HG03175 (cell line): ENCODE results near the gene RHBDD3.

Source experiments
- ATAC-seq: cut with Tn5 transposase; IDR thresholded peaks from one replicate; pipeline ENCODE4 v1.9.1; 2021; ENCODE audit warnings: mild to moderate bottlenecking, moderate library complexity; ENCODE audit not compliant: unreplicated experiment

The RHBDD3 gene

DNA sequence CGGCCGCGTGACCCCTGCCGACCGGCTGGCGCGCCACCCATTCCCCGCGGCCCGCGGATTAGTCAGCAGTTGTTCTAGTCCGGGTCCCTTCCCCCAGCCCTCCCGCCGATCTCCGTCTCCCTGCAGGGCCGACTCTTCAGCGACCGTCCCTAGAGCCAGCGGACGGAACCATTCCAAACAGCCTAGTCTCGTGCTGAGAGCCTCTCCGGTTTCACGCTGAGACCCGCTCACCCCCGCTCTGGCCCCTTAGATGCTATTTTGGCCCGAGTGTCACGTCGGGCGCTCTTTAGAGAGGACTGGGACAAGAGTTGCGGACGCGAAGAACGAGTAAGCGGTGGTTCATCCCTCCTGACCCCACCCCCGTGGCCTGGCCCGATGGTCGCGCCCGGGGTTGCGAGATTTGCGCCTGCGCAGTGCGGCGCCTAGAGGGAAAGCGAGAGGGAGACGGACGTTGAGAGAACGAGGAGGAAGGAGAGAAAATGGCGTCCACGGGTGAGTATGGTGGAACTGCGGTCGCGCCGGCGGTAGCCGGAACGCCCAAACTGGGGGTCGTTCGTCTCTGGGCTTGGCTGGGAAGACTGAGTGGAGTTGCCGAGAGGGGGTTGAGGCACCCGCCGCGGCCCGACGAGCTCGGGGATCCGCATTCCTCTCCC, at the start of gene RHBDD3, which contains the start of gene EWSR1:
Gene RHBDD3 (minus strand): TSS at position 124 of the 653 bp plus-strand sequence. CDS start 2,355 bp downstream, outside the sequence.
Gene EWSR1 (plus strand): TSS at position 411 of the 653 bp plus-strand sequence. CDS start 69 bp downstream, at position 480.
- peak; percentile 85 for ATAC-seq

- ATAC-seq = no peak
Measured at GRCh38 chr22:29316141-29316828, 48.5 kb upstream of the RHBDD3 start.

DNA sequence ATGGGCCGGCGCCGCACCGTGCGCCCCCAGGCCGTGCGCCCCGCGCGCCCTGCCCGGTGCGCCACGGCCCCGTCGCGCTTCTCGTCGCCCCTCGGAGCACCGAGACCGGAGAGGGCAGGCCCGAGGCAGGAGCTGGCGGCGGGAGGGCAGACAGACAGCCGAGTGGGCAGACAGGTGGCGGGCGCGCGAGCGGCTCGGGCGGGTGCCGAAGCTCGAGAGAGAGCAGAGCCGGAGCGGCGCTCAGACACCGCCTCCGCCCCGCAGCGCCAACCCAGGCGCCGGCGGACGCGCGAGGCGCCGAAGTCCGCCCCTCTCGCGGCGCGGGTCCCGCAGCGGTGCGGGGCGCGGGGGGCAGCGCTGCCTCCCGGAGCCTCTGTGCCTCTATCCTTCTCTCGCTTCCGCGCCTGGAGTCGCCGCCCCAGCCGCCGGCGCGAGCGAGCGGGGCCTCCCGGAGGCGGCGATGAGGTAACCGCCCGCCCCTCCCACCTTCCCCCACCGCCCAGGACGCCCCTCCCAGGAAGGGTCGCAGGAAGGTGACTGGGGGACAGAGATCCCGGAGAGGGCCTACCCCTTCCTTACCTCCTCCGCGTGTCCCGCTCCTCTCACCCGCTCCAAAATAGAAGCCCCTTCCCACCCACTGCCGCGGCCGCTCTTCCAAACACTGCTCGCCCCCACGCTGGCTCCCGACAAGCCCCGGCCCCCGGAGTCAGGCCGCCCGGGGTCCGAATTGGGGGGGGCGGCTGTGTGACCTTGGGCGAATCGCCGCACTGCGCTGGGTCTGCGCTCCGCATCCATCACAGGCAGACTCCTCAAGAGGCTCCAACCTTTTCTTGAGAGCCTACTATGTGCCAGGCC, 47.7 kb upstream of the RHBDD3 start, which contains the start of gene RASL10A:
Gene RASL10A (minus strand): TSS at position 412 of the 855 bp plus-strand sequence. CDS start 451 bp downstream, outside the sequence.
- ATAC-seq = no peak

DNA sequence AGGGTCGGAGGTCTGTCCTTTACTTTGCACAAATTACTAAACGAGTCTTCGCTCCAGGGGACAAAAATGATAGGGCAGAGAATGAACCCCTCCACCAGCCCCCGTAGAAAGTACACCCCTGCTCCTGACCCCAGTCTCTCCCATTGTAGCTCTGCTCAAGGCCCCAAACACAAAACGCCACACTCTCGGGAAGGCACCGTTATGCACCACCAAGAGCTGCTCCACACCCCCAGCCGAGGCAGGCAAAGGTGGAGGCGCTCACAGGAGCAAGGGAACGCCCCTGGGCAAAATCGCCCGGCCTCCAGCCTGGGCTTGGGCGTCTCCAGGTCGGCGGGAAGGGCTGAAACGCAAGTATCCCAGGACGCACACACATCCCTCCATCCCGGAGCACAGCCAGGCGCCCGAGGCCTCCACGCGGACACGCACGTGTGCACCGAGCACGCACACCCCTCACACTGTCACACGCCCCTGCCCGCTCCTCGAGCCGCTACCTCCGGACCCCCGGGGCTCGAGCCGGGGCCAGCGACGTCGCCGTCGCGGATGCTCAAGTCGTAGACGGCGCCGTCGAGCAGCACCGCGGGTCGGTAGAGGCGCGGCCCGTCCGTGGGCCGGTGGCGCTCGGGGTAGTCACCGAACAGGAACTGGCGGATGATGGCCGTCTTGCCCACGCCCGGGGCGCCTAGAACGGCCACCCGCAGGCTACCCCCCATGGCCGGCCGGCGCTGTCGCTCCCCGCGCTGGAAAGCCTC, 46.9 kb upstream of the RHBDD3 start:
- no peak for ATAC-seq

DNA sequence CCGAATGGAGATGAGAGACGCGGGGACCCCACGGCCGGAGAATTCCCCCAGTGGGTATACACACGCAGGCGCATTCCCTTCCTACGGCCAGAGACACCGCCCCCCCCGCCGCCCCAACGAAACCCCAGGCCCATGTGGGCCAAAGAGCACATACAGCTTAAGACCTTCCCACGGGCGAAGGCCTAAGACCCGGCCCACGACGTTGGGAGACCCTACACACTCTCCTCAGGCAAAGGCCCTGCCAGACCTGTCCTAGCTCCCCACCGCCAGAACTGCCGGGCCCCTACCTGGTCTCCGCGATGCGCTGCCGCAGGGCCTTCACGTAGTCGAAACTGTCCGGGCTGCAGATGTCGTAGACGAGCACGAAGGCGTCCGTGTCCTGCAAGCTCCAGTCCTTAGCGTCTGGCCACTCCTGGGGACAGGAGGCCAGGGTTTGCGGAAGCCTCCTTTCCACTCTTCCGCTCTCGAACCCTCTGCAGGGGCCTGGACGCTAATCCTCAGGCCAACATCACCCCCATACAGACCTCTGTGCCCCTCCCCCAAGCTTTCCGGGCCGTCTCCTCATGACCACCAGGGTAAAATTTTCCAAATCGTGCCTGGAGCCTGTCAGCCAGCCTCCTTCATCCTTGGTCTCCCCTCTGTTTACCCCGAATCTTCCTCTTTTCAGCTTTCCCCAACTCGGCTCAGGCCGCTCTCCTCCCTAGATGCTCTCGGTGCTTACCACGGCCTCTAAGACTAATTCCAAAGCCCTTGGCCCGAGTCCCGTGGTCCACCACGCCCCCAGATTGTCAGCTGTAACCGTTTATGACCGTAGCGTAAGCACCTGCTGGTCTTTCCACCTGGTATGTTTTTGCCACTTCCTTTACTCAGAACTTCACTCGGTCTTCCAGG, 46.0 kb upstream of the RHBDD3 start:
- no peak for ATAC-seq

- ATAC-seq = no peak
Measured at GRCh38 chr22:29313126-29313575, 45.4 kb upstream of the RHBDD3 start.

DNA sequence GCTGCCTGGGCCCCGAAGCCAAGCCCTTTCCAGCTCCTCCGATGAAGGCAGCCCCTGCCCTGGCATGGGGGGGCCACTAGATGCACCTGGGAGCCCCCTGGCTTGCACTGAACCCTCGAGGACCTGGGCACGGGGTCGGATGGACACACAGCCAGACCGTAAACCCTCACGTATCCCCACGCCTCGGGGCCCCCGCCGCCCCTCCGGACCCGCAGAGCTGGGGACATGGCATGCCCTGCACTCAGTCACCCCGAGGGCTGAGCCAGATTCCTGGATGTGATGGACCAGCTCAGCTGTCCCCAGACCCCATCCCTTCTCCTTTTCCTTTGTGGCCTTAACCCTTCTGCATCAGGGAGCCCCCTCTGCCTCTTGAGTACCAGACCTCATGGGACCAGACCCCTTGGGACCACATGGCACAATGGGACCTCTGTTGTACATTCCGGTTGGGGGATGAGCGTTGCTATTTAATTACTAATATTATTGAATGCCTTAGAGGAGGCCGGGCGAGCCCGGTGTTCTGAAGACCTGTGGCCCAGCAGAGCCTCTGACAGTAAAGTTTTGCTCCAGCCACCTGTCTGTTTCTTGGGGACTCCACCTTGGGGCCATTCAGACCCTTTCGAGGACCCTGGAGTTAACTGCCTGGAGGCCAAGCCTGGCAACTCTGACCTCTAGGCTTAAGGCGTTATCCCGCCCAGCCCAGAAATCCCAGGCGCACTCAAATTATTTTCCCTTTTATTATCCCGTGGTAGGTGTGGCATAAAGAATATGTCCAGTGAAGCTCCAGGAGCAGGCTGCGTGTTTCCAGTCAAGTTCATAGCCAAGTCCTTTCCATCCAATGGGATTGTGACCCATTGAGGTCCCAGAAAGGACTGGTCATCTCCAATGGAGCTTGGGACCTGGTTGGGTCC, 44.7 kb upstream of the RHBDD3 start:
- ATAC-seq = no peak

GRCh38 chr22:29311464-29312217, 43.9 kb upstream of the RHBDD3 start:
- ATAC-seq = no peak

DNA sequence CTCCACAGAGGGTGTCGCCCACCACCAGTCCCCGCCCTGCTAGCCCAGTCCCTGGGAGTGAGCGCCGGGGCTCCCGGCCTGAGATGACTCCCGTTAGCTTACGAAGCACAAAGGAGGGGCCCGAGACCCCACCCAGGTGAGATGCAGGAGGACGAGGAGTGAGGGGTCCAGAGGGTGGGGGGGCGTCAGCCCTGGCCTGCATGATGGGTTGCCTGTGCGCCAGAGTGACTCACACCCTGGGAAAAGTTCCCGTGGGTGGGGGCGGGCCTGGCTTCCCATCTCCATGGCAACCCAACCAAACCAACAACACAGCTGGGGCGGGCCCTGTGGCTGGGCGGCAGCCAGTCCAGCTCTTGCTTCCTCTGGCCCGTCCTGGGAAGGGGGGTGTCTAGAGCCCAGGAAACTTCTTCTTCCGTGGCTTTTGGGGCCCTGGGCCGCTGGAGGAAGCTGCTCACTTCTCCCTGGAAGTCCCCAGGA, 43.1 kb upstream of the RHBDD3 start:
- no peak for ATAC-seq

GRCh38 chr22:29310065-29310862, 42.5 kb upstream of the RHBDD3 start:
- no peak for ATAC-seq

GRCh38 chr22:29309332-29310064, 41.7 kb upstream of the RHBDD3 start:
- no peak for ATAC-seq

- ATAC-seq = no peak
Measured at GRCh38 chr22:29308791-29309262, 41.0 kb upstream of the RHBDD3 start.

DNA sequence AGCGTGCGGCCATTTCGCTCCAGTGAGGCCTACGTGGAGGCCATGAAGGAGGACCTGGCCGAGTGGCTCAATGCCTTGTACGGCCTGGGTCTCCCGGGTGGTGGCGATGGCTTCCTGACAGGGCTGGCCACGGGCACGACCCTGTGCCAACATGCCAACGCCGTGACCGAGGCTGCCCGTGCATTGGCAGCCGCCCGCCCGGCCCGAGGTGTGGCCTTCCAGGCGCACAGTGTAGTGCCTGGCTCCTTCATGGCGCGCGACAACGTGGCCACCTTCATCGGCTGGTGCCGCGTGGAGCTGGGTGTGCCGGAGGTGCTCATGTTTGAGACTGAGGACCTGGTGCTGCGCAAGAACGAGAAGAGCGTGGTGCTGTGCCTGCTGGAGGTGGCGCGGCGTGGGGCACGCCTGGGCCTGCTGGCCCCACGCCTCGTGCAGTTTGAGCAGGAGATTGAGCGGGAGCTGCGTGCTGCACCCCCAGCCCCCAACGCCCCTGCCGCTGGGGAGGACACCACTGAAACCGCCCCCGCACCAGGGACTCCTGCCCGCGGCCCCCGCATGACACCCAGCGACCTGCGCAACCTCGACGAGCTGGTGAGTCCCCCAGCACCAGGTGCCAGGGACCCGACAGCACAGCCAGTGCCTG, 40.5 kb upstream of the RHBDD3 start:
- ATAC-seq = no peak

GRCh38 chr22:29307596-29308147, 39.9 kb upstream of the RHBDD3 start:
- no peak for ATAC-seq
